GM10266 (cell line): Measurements from ENCODE around the gene PTPN23.

Source experiments
- DNase-seq: peaks from one replicate; pipeline ENCODE4 v3.0.0; 2012; ENCODE audit errors: extremely low spot score
- TF ChIP-seq, protein P1 (sequence below): IDR thresholded peaks from 2 replicates; pipeline ENCODE4 v1.5.1; 2012; ENCODE audit warnings: mild to moderate bottlenecking, low read depth; ENCODE audit not compliant: control insufficient read depth, insufficient read depth; ENCODE audit errors: missing control alignments

Gene PTPN23

DNA sequence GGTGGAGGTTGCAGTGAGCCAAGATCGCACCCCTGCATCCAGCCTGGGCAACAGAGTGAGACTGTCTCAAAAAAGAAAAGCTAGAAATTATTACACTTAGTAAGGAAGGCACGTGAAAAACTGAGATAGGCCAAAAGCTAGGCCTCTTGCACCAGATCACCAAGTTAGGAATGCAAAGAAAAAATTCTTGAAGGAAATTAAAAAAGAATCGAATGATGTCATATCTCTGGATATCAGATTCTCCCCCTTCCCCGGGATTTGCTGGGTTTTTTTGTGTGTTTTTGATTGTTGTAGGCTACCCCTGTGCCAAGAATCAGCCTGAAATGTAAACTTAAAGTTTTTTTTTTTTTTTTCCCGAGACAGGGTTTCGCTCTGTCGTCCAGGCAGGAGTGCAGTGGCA lies 17.4 kb downstream of the PTPN23 start:
- DNase-seq = no peak
- TF ChIP-seq, protein P1, sequence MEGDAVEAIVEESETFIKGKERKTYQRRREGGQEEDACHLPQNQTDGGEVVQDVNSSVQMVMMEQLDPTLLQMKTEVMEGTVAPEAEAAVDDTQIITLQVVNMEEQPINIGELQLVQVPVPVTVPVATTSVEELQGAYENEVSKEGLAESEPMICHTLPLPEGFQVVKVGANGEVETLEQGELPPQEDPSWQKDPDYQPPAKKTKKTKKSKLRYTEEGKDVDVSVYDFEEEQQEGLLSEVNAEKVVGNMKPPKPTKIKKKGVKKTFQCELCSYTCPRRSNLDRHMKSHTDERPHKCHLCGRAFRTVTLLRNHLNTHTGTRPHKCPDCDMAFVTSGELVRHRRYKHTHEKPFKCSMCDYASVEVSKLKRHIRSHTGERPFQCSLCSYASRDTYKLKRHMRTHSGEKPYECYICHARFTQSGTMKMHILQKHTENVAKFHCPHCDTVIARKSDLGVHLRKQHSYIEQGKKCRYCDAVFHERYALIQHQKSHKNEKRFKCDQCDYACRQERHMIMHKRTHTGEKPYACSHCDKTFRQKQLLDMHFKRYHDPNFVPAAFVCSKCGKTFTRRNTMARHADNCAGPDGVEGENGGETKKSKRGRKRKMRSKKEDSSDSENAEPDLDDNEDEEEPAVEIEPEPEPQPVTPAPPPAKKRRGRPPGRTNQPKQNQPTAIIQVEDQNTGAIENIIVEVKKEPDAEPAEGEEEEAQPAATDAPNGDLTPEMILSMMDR = no peak

DNA sequence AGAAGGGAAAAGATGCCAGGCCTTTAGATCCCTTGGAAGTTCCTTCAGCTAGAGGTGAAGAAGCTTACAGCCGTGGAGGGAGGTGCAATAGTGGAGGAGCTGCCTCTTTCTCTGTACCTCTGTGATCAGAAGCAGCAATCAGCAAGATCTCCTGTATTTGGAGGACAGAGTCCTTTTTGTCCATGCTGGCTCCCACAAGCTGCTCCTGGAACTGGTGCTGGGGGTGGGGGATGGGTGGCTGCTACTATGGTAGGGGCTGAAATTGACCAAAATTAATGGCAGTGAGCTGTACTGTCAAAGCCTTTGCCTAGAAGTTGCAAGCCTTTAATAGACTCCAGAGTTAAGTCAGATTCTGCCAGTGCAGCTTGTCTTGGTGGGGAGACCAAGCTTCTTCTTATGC lies 18.2 kb downstream of the PTPN23 start:
- TF ChIP-seq, protein P1 = no peak
- DNase-seq = no peak

DNA sequence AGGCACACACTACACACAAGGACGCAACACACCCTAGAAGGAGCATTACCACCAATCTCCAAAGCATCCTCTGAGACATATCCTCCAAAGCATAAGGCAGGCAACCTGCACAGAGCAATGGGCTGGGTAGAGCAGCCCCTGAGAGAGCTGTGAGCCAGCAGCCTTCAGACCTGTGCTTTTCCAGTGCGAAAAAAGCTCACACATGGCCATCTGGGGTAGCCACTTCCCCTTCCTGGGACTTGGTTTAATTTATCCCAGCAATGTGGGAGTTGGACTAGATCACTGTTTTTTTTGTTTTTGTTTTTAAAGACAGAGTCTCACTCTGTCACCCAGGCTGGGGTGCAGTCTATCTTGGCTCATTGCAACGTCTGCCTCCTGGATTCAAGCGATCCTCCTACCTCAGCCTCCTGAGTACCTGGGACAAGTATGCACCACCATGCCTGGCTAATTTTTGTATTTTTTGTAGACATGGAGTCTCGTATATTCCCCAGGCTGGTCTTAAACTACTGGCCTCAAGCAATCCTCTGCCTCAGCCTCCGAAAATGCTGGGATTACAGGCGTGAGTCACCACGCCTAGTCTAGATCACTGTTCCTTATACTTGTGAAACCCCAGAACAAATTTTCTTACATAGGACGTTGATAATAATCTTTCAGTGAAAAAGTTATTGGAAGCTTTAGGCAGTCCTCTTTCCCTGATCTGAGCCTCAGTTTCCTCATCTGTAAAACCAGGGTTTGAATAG lies 18.9 kb downstream of the PTPN23 start:
- TF ChIP-seq, protein P1 = no peak
- no peak for DNase-seq

DNA sequence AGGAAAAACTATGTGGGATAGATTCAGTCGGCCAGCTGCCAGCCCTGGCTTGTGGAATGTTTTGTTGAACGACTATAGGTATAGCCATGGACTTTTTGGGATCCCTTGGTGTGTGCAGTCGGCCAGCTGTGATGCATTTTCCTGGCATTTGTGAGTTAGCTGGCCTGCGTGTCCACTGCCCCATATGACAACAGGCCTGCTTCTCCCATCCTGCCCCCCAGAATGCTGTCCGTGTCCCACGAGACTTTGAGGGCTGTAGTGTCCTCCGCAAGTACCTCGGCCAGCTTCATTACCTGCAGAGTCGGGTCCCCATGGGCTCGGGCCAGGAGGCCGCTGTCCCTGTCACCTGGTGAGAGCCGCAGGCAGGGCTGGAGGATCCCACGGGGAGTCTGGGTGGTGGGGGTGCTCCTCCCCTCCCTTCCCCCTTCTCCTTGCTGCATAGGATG lies 23.6 kb downstream of the PTPN23 start:
- TF ChIP-seq, protein P1 = no peak
- DNase-seq = no peak

DNA sequence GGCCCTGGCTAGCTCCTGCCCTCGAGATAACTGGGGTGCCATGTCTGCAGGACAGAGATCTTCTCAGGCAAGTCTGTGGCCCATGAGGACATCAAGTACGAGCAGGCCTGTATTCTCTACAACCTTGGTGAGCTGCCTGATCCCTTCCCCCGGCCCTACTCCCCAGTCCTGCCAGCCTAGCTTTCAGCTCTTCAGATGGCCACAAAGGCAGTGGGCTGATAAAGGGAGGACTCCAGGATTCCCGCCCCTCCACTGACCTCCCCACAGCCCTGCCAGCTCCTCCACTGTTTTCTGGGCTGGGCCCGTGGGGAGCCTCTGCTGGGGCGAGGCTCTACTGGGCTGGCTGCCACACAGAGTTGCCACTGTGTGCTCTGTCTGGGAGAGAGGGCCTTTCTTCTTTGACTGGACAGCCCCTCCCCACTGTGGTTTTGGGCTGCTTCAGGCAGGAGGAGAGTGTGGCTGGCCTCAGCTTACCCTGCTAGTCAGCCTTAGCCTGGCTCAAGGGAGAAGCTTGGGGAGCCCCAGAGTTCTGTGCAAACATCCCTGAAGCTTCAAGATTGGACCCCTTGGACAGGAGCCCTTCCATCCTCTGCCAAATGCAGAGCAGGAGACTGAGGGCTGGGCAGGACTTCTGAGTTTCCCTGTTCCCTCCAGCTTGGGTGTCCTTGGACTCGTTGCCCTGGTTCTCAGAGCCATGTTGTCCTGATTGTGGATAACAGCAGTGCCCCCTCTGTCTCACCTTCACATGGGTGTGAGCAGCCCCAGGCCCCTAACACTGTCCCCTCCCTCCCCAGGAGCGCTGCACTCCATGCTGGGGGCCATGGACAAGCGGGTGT lies 24.4 kb downstream of the PTPN23 start:
- DNase-seq = no peak
- TF ChIP-seq, protein P1 = no peak

DNA sequence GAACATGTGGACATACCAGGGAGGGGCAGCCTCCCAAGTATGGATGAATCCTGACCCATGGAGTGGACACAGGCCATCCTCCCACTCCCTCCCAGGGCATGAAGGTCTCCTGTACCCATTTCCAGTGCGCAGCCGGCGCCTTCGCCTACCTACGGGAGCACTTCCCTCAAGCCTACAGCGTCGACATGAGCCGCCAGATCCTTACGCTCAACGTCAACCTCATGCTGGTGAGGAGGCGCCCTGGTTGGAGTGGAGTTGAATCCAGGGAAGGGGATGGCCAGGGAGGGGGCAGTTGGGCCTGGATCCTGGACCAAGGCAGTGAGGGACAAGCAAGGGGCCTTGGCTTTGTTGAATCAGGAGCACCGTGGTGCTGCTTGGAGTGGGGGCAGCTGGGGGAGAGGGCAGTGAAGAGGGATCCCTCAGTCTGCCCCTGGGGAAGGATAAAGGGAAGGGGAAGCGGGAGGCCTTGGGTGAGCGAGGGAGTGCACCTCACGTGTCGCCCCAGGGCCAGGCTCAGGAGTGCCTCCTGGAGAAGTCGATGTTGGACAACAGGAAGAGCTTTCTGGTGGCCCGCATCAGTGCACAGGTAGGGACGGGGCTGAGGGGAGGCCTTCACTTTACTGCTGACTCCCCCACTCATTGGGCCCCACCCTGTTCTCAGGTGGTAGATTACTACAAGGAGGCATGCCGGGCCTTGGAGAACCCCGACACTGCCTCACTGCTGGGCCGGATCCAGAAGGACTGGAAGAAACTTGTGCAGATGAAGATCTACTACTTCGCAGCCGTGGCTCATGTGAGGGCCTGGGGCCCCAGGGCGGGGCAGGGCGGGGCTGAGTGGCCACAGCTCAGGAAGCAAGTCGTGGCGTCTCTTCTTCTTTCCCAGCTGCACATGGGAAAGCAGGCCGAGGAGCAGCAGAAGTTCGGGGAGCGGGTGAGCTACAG lies 25.3 kb downstream of the PTPN23 start:
- DNase-seq = no peak
- TF ChIP-seq, protein P1 = no peak
